Stimulated activated naive CD8-positive, alpha-beta T cell treated with anti-CD3 and anti-CD28 coated beads, Interleukin-15, Interleukin-2, amounts not matched to agents 100 U/mL and 50 U/mL, for 24 hours (primary cell): ENCODE results near the gene CD79B.
"Not testable (repeated sequence)": the region's sequence is repeated elsewhere in the genome, so short reads cannot be mapped to it uniquely, and the experiment has no call there.

Source experiments
- ATAC-seq: fragments of 150-1000 bp; cut with Tn5 transposase; one replicate; pipeline ENCODE4 v1.10.0; 2021
- DNase-seq: peaks from one replicate; pipeline ENCODE4 v3.0.0; 2021

The CD79B gene

DNA sequence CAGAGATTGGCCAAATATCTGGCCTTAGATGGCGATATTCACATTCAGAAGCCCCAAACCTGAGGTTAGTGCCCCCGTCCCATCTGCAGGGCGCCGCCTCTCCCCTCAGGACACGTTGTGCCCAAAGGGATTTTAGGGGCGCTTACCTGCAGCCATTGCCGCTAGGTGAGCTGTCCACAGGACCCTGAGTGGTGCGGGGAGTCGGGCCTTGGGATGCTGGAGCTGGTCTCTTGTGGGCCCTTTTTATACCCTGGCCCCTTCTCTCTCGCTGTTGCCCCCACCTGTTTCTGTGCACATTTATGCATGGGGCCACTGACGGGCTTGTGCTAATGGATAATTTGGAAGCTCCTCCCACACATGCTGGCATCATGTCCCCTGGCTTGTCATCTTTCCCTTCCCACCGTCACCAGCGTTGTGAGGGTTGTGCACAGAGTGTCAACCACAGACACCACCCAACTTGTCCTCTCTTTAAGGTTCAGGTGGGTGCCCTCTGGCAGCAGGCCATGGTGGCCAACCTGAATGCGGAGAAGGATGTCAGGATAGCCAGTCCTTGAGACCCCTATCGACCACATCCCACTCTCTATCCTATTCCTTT, 21.0 kb downstream of the CD79B start, which contains the start of gene CSHL1:
Gene CSHL1 (minus strand): TSS at position 218 of the 595 bp plus-strand sequence. CDS start 62 bp downstream, at position 156.
- no peak for DNase-seq
- no peak for ATAC-seq

DNA sequence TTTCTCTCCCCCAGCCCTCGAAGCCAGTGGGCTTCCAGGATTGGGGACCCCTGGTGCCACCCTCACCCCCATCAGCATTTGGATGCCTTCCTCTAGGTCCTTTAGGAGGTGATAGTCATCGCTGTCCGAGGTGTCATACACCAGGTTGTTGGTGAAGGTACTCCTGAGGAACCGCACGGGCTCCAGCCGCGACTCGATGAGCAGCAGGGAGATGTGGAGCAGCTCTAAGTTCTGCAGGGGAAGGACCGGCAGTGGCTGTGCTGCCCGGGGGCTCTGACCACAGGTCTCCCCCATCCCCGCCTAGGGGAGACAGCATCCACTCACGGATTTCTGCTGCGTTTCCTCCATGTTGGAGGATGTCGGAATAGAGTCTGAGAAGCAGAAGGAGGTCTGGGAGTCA, 22.0 kb downstream of the CD79B start:
- no peak for DNase-seq
- ATAC-seq: no peak

DNA sequence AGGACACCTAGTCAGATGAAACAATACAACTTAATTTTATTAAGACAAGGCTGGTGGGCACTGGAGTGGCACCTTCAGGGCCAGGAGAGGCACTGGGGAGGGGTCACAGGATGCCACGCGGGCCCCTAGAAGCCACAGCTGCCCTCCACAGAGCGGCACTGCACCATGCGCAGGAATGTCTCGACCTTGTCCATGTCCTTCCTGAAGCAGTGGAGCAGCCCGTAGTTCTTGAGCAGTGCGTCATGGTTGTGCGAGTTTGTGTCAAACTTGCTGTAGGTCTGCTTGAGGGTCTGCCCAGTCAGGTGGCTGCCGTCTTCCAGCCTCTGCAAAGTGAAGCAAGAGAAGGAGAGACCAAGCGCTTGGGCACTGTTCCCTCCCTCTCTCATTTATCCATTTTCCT, 22.5 kb downstream of the CD79B start:
- DNase-seq, ATAC-seq: not testable (repeated sequence)

DNA sequence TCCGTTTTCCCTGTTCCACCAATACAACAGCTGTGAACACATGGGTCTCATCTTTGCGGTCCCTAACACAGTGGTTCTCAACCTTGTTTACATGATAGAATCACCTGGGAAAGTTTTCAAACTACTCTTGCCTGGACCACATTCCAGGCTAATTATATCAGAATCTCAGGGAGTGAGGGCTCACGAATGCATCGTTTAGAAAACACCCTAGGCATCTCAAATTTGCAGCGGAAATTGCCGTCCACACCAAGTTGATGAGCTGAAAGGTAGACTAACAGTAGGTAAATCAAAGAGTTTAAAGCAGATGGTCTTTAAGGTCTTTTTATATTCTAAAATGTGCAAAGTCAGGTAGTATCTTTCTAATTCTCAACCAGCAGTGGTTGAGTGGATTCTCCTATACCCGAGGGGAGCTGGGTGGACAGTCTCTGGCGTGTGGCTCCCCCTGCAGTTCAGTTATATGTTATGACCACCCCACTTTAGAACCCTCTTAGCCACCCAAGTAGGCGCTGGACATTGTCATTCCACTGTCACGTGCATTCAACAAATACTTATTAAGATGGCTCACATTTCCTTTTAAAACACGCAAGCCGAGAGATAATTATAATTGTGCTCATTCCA, 24.9 kb downstream of the CD79B start:
- DNase-seq, ATAC-seq: not testable (repeated sequence)

DNA sequence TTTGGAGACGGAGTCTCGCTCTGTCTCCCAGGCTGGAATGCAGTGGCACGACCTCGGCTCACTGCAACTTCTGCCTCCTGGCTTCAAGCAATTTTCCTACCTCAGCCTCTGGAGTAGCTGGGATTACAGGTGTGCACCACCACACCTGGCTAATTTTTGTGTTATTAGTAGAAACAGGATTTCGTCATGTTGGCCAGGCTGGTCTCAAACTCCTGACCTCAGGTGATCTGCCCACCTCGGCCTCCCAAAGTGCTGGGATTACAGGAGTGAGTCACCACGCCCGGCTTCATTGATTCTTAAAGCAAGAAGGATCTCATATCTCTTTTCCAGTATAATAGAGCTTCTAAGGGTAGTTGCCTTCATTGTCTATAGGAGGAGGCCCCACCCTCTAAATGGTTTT, 27.3 kb downstream of the CD79B start:
- not testable (repeated sequence) for ATAC-seq, DNase-seq

DNA sequence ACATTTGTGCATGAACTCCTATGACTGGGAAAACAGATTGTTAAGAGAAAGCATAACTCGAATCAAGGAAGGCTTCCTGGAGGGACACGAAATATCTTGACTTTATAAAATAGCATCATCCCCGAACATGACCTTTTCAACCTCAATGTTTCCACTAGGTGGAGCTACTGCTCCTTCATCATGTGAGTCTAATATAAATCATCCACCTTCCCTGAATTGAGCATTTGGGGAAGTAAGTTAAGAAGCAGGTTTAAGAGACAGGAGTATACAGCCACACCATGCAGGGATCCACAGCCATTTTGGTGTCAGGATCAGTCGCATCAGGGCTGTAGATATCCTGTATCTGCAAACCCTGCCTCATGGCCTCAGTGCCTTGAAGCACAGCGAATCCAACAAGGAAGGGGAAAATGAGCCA, 28.3 kb downstream of the CD79B start:
- DNase-seq: not testable (repeated sequence)
- ATAC-seq: peak; percentile 66

DNA sequence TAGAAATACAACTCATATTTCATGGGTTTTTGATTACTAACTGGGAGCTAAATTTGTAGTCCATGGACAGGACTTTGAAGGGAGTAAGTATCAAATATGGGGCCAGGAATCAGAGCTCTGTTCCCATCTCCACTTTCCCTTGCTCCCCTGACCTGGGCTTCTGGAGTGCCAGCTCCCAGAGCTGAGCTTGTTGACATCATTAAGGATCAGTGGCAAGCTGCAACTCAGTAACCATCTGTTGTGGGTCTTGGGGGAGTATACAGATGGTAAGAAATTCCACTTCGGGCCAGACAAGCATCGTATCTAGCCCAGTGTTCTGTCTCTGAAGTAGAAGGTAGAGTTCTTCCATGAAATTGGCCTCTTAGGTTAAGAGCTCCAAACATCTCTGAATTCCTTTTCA, 30.2 kb downstream of the CD79B start:
- DNase-seq, ATAC-seq: not testable (repeated sequence)

DNA sequence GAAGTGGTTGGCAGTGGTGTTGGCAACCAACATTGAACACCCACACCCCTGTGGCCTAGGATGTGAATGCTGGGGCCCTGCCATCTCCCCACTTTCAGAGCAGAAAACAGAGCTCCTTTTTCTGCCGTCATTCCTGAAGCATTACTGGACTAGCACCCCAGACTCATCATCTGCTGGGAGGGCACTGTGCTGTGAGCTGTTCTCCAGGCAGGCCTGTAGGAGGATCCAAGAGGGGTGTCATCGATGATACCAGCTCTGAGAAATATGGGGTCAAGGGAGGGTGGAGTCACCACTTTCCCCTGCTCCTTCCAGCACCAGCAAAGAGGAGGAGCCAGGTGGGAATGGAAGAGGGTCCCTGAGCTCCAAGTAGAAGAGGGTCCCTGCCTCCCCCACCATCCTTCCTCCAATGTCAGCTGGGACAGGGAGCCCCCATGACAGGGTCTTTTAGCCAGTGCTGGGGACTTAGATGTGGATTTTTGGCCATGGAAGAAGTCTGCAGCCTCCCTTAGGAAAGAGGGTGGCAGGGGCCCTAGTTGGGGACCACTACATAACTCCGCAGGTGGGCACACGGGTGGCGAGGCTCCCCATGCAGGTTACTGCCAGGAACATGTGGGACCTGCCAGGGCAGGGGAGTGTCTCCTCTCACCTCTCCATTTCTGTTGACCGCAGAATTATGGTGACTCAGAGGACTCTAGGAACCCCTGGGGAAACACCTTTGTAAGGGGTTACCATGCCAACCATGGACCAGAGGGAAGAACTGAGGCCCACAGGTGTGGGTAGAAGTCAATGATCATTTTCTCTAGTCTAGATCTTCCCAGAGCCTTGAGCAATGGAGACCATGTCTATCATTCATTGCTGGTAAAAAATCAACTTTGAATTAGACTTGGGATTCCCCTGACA, 33.0 kb downstream of the CD79B start:
- ATAC-seq (peak; percentile 60), DNase-seq (peak; percentile 41)

DNA sequence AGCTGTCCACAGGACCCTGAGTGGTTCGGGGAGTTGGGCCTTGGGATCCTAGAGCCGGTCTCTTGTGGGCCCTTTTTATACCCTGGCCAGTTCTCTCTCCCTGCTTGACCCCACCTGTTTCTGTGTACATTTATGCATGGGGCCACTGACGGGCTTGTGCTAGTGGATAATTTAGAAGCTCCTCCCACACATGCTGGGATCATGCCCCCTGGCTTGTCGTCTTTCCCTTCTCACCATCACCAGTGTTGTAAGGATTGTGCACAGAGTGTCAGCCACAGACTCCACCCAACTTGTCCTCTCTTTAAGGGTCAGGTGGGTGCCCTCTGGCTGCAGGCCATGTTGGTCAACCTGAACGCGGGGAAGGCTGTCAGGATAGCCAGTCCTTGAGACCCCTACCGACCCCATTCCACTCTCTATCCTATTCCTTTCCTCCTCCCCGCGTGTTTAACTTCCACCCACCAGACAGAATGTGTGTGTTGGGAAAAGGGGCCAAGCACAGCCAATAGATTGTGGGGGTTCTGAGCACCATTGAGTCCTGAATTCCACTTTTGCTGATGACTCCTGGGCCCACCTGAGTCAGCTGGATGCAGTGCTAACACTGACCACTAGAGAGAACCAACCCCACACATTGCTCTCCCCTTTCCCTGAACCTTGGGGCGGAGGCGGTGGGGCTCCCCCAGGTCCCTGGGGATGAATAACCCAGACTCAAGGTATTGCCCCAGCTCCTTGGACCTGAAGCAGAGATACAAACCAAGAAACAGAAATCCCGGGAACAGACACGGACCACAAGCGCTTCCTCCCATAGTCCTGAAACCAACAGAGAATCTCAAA, 35.4 kb downstream of the CD79B start, which contains the start of gene CSH1:
Gene CSH1 (minus strand): TSS at position 51 of the 831 bp plus-strand sequence. CDS start 63 bp downstream, outside the sequence.
- ATAC-seq, DNase-seq: not testable (repeated sequence)

DNA sequence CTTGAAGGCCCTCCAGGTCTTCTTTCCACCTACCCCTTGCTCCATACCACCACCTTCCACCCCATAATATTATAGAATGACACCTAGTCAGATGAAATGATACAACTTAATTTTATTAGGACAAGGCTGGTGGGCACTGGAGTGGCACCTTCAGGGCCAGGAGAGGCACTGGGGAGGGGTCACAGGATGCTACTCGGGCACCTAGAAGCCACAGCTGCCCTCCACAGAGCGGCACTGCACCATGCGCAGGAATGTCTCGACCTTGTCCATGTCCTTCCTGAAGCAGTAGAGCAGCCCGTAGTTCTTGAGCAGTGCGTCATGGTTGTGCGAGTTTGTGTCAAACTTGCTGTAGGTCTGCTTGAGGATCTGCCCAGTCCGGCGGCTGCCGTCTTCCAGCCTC, 37.3 kb downstream of the CD79B start:
- ATAC-seq, DNase-seq: not testable (repeated sequence)

DNA sequence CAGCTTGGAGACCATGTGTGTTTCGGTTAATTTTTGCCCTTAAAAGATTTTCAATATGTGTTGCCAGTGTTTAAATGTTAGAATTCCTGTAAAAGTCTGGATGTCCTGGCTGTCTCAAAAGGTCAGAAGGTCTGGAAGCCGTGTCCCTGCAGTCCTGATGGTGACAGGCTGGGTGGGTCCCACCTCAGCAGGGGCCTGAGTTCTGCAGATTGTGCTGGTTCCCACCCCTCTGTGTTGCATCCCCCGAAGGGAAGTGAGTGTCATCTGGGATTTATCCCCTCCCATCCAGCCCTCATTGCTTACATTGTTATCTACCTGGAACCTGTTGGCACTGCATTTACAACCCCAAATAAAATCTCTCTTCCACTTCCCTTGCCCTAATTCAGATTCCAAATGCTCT, 38.1 kb downstream of the CD79B start:
- not testable (repeated sequence) for ATAC-seq, DNase-seq

DNA sequence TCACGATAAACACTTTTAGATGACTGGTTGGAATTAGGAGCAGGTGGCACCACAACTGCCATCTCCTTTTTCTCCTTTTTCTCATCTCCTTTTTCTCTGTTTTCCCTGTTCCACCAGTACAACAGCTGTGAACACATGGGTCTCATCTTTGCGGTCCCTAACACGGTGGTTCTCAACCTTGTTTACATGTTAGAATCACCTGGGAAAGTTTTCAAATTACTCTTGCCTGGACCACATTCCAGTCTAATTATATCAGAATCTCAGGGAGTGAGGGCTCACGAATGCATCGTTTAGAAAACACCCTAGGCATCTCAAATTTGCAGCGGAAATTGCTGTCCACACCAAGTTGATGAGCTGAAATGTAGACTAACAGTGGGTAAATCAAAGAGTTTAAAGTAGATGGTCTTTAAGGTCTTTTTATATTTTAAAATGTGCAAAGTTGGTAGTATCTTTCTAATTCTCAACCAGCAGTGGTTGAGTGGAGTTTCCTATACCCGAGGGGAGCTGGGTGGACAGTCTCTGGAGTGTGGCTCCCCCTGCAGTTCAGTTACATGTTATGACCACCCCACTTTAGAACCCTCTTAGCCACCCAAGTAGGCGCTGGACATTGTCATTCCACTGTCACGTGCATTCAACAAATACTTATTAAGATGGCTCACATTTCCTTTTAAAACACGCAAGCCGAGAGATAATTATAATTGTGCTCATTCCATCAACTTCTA, 39.7 kb downstream of the CD79B start:
- not testable (repeated sequence) for DNase-seq, ATAC-seq

DNA sequence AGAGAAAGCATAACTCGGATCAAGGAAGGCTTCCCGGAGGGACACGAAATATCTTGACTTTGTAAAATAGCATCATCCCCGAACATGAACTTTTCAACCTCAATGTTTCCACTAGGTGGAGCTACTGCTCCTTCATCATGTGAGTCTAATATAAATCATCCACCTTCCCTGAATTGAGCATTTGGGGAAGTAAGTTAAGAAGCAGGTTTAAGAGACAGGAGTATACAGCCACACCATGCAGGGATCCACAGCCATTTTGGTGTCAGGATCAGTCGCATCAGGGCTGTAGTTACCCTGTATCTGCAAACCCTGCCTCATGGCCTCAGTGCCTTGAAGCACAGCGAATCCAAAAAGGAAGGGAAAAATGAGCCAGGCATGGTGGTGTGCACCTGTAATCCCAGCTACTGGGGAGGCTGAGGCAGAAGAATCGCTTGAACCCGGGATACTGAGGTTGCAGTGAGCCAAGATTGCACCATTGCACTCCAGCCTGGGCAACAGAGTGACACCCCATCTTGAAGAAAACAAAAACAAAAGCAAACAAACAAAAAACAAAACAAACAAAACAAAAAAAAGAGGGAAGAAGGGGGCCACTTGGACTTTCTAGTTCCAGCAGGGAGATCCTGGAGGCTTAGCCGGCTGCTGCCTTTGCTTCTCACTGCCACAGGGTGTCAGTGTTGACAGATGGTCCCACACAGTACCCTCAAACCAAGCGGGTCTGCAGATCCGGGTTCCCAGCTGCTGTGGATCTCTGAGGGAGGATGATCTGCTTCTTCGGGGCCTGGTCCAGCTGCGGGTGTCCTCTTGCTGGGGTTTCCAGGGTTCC, 42.9 kb downstream of the CD79B start:
- peak; percentile 55 for ATAC-seq
- not testable (repeated sequence) for DNase-seq

DNA sequence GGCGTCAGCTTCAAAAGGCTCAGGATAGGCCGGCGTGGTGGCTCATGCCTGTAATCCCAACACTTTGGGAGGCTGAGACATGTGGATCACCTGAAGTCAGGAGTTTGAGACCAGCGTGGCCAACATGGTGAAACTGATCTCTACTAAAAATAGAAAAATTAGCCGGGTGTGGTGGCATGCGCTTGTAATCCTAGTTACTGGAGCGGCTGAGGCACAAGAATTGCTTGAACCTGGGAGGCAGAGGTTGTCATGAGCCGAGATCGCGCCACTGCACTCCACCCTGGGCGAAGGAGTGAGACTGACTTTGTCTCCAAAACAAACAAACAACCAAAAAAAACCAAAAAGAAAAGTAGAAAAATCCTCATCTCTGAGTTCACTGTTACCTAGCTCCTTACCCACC, 47.0 kb downstream of the CD79B start:
- DNase-seq, ATAC-seq: not testable (repeated sequence)

DNA sequence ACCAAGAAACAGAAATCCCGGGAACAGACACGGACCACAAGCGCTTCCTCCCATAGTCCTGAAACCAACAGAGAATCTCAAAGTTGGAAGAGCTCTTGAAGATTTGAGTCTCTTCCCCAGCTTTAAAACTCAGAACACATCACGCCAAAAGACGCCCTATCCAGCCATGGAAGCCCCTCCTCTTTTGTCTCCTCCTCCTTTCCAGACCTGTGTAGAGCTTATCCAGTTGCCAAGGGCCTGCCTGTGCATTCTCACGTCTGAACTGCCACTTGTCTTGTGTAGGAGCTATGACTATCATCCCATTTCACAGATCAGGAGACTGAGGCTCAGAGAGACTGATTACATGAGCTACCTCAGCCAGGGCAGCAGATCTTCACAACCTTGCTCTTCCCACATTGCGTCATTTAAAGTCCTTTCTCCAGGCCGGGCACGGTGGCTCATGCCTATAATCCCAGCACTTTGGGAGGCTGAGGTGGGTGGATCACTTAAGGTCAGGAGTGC, 49.5 kb downstream of the CD79B start:
- not testable (repeated sequence) for DNase-seq, ATAC-seq

DNA sequence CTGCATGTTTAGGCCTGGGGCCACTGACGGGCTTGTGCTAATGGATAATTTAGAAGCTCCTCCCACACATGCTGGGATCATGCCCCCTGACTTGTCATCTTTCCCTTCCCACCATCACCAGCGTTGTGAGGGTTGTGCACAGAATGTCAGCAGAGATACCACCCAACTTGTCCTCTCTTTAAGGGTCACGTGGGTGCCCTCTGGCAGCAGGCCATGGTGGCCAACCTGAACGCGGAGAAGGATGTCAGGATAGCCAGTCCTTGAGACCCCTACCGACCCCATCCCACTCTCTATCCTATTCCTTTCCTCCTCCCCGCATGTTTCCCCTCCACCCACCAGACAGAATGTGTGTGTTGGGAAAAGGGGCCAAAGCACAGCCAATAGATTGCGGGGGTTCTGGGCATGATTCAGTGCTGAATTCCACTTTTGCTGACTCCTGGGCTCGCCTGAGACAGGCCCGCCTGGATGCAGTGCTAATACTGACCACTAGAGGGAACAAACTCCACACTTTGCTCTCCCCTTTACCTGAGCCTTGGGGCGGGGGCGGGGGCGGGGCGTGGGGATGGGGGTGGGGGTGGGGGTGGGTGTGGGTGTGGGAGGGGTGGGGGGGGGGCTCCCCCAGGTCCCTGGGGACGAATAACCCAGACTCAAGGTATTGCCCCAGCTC, 50.1 kb downstream of the CD79B start, which contains the start of gene GH2:
Gene GH2 (minus strand): TSS at position 10 of the 667 bp plus-strand sequence. CDS start 143 bp downstream, outside the sequence.
- ATAC-seq (peak; percentile 74), DNase-seq (peak; percentile 71)

DNA sequence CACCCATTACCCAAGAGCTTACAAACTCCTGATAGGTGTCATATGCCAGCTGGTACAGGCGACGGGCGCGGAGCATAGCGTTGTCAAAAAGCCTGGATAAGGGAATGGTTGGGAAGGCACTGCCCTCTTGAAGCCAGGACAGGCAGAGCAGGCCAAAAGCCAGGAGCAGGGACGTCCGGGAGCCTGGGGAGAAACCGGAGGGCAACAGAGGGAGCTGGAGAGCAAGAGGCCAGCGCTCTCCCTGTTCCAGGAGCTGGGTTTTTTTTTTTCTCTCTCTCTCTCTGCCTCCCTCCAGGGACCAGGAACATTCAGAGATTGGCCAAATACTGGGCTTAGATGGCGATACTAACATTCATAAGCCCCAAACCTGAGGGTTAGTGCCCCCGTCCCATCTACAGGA, 50.8 kb downstream of the CD79B start:
- not testable (repeated sequence) for ATAC-seq, DNase-seq

DNA sequence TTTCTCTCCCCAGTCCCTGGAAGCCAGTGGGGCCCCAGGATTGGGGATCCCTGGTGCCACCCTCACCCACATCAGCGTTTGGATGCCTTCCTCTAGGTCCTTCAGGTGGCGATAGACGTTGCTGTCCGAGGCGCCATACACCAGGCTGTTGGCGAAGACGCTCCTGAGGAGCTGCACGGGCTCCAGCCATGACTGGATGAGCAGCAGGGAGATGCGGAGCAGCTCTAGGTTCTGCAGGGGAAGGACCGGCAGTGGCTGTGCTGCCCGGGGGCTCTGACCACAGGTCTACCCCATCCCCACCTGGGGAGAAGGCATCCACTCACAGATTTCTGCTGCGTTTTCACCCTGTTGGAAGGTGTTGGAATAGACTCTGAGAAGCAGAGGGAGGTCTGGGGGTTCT, 51.4 kb downstream of the CD79B start:
- ATAC-seq (no peak), DNase-seq (no peak)
